PFSK-1 (cell line): ENCODE measurements around the gene TERT.

ENCODE experiments used
- FOXP2 ChIP-seq: optimal IDR thresholded peaks from 2 replicates; pipeline ENCODE3; 2011; ENCODE audit warnings: borderline replicate concordance, control low read depth, inconsistent platforms; ENCODE audit not compliant: insufficient read depth; ENCODE audit errors: extremely low read length, extremely low read depth
- POLR2AphosphoS5 ChIP-seq: IDR thresholded peaks from 2 replicates; pipeline ENCODE4 v1.6.1; 2012; ENCODE audit warnings: low read depth, mild to moderate bottlenecking, control low read depth, low read length, moderate library complexity
- REST ChIP-seq, 2 experiments: IDR thresholded peaks; 2 replicates each; pipeline versions ENCODE4 v1.6.1 to v1.8.0; 2011 to 2012; ENCODE audit warnings: low read depth in 2 of 2, low read length in 2 of 2, control low read depth in 1 of 2, inconsistent platforms in 1 of 2, mild to moderate bottlenecking in 1 of 2, moderate library complexity in 1 of 2; ENCODE audit not compliant: insufficient read depth in 1 of 2
- SIN3A ChIP-seq: IDR thresholded peaks from 2 replicates; pipeline ENCODE4 v1.6.1; 2012; ENCODE audit warnings: mild to moderate bottlenecking, low read length, moderate library complexity, borderline replicate concordance; ENCODE audit not compliant: insufficient read depth
- TAF1 ChIP-seq: IDR thresholded peaks from 2 replicates; pipeline ENCODE4 v1.6.1; 2012; ENCODE audit warnings: low read length, control low read depth, borderline replicate concordance; ENCODE audit not compliant: insufficient read depth

Gene TERT

DNA sequence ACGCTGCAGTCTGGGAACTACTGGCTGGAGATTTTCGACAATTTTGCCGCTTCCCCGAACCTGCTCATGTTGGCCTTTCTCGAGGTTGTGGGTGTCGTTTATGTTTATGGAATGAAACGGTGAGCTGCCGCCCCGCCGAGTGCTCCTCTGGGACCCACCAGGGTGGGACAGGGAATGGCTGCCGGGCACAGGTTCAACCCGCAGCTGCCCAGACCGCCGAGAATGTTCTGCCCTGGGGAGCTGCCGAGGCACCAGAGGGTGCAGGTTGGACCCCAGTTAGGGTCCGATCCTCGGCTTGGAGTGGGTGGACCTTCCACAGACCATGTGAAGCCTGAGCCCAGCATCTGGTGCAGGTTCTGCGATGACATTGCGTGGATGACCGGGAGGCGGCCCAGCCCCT lies 50.6 kb downstream of the TERT start:
- TF ChIP-seq SIN3A (no peak), TAF1 (no peak), POLR2AphosphoS5 (no peak), FOXP2 (no peak), REST (IDR thresholded peaks at IDR 0.05; ENCODE audit: insufficient read depth in 1 of 2, low read depth in 2 of 2, low read length in 2 of 2) (no peak)

DNA sequence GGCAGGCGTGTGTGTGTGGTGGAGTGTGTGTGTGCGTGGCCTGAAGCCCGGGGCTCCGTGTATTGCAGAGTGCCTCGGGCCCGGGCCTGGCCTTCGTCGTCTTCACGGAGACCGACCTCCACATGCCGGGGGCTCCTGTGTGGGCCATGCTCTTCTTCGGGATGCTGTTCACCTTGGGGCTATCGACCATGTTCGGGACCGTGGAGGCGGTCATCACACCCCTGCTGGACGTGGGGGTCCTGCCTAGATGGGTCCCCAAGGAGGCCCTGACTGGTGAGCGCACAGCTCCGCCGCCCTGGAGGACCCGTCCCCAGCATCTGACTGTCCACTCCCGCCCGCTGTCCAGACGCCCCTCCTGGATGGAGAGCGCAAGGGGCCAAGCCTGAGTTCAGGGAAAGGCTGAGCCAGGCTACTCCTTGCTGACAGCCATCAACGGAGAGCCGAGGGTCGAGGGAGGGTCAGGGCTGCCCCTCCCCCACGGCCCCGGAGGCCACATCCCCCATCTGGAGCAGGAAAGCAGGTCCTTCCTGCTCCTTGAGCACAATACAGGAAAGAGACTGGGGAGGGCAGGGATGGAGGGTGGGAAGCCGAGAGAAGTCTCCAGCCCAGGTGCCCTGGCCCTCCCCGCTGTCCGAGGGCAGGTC lies 51.3 kb downstream of the TERT start:
- TF ChIP-seq TAF1 (no peak), SIN3A (no peak), POLR2AphosphoS5 (no peak), REST (IDR thresholded peaks at IDR 0.05; ENCODE audit: insufficient read depth in 1 of 2, low read depth in 2 of 2, low read length in 2 of 2) (no peak), FOXP2 (no peak)

GRCh38 chr5:1242733-1243486 lies 52.0 kb downstream of the TERT start:
- TF ChIP-seq SIN3A (no peak), FOXP2 (no peak)

- TF ChIP-seq TAF1: no peak
- TF ChIP-seq POLR2AphosphoS5: no peak
- TF ChIP-seq SIN3A: no peak
- TF ChIP-seq FOXP2: no peak
- no peak for TF ChIP-seq REST (IDR thresholded peaks at IDR 0.05; ENCODE audit: insufficient read depth in 1 of 2, low read depth in 2 of 2, low read length in 2 of 2)
These were observed 53.3 kb downstream of the TERT start for GRCh38 chr5:1241509-1242080.

DNA sequence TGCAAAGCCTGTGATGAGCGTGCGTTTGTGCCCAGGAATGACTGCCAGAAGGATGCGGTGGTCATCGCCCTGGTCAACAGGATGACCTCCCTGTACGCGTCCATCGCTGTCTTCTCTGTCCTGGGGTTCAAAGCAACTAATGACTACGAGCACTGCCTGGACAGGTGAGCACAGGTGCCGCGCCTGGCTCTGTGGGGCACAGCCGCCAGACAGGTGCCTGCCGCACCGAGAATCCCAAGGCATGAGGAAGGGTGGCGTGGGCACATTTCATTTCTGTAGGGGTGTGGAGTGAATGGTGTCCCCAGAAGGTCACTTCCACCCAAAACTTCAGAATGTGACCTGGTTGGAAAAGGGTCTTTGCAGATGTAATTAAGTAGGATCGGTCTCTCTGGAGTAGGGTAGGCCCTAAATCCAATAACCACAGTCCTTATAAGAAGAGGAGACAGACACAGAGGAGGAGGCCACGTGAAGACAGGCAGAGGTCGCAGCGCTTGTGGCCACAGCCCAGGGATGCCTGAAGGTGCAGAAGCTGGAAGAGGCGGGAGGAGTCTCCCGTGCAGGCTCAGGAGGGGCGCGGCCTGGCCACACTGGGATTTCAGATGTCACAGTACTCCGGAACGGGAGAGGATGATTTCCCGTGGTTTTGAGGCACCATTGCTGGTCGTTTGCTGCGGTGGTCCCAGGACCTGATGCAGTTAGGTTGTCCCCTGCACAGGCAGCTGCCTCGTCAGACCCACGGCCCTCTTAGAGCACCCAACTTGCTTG lies 54.2 kb downstream of the TERT start:
- no peak for TF ChIP-seq TAF1
- TF ChIP-seq SIN3A: no peak
- no peak for TF ChIP-seq FOXP2
- no peak for TF ChIP-seq REST (IDR thresholded peaks at IDR 0.05; ENCODE audit: insufficient read depth in 1 of 2, low read depth in 2 of 2, low read length in 2 of 2)
- no peak for TF ChIP-seq POLR2AphosphoS5
